ENCODE results near the gene CACNA1H. TPM values are rescaled to one million over a fixed set of nuclear protein-coding genes. Genes with fewer than 3 reads are reported as not detected.

Gene CACNA1H
- polyA plus RNA-seq, 1 experiment, result 0.37 TPM

GRCh38 chr16:1159325-1159972 lies 6.5 kb downstream of the CACNA1H start:
- TF ChIP-seq, protein P1, sequence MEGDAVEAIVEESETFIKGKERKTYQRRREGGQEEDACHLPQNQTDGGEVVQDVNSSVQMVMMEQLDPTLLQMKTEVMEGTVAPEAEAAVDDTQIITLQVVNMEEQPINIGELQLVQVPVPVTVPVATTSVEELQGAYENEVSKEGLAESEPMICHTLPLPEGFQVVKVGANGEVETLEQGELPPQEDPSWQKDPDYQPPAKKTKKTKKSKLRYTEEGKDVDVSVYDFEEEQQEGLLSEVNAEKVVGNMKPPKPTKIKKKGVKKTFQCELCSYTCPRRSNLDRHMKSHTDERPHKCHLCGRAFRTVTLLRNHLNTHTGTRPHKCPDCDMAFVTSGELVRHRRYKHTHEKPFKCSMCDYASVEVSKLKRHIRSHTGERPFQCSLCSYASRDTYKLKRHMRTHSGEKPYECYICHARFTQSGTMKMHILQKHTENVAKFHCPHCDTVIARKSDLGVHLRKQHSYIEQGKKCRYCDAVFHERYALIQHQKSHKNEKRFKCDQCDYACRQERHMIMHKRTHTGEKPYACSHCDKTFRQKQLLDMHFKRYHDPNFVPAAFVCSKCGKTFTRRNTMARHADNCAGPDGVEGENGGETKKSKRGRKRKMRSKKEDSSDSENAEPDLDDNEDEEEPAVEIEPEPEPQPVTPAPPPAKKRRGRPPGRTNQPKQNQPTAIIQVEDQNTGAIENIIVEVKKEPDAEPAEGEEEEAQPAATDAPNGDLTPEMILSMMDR (IDR thresholded peaks at IDR 0.05; ENCODE audit: insufficient read depth, low read depth, low read length), result no peak
- H3K36me3 ChIP-seq (ENCODE audit: control insufficient read depth, insufficient read depth, low read length), result no peaks in the 10 kb centered on the region
- peaks cover 3% of the 10 kb centered on the region for H3K27me3 ChIP-seq (ENCODE audit: control insufficient read depth, insufficient read depth, low read length)
- POLR2A ChIA-PET, result no interaction called here
- DNase-seq (ENCODE audit: low read depth), result no peak
- CTCF ChIA-PET, result no interaction called here
- H3K4me3 ChIP-seq (ENCODE audit: low read depth, low read length), result no peak overlapping the region

- no peak overlapping the region for H3K4me3 ChIP-seq (ENCODE audit: low read depth, low read length)
- CTCF ChIA-PET, result no interaction called here
- H3K36me3 ChIP-seq (ENCODE audit: control insufficient read depth, insufficient read depth, low read length), result no peaks in the 10 kb centered on the region
- no peak for DNase-seq (ENCODE audit: low read depth)
- TF ChIP-seq, protein P1 (IDR thresholded peaks at IDR 0.05; ENCODE audit: insufficient read depth, low read depth, low read length), result no peak
- POLR2A ChIA-PET, result no interaction called here
- no peaks in the 10 kb centered on the region for H3K27me3 ChIP-seq (ENCODE audit: control insufficient read depth, insufficient read depth, low read length)
Measured at GRCh38 chr16:1159973-1160772, 7.3 kb downstream of the CACNA1H start.

DNA sequence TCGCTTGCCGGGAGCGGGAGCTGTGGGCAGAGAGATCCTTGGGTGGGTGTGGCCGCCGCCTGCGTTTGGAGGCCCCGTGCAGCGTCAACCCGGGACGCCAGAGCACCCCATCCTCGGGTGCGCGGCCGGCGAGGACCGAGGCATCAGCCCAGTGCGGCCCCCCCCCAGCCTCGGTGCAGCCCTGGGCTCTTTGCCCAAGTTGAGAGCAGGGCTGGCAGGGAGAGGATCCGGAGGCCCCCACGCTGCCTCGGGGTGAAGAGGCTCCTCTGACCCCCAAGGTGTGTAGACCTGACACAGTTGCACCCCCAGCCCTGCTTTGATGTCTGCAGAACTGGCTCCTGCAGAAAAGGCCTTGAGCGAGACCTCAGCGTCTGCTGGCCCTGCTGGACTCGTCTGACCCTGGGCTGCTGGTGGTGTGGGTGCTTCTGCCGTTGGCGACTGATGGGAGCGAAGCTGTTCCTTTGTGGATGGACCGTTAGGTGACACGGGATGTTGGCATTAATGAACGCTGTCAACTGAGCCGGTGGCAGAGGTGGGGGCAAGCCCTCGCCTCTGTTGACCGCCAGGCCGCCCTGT lies 8.0 kb downstream of the CACNA1H start:
- no peak for DNase-seq (ENCODE audit: low read depth)
- no peaks in the 10 kb centered on the region for H3K27me3 ChIP-seq (ENCODE audit: control insufficient read depth, insufficient read depth, low read length)
- no peak overlapping the region for H3K4me3 ChIP-seq (ENCODE audit: low read depth, low read length)
- CTCF ChIA-PET, result no interaction called here
- TF ChIP-seq, protein P1 (IDR thresholded peaks at IDR 0.05; ENCODE audit: insufficient read depth, low read depth, low read length), result no peak
- no peaks in the 10 kb centered on the region for H3K36me3 ChIP-seq (ENCODE audit: control insufficient read depth, insufficient read depth, low read length)
- POLR2A ChIA-PET, result no interaction called here

- ChIA-PET CTCF (no interaction called here), POLR2A (no interaction called here)
- Histone ChIP-seq H3K27me3 (ENCODE audit: control insufficient read depth, insufficient read depth, low read length) (no peaks in the 10 kb centered on the region), H3K4me3 (ENCODE audit: low read depth, low read length) (no peak overlapping the region), H3K36me3 (ENCODE audit: control insufficient read depth, insufficient read depth, low read length) (no peaks in the 10 kb centered on the region)
- DNase-seq (ENCODE audit: low read depth), result no peak
- TF ChIP-seq, protein P1 (IDR thresholded peaks at IDR 0.05; ENCODE audit: insufficient read depth, low read depth, low read length), result no peak
Measured at GRCh38 chr16:1162701-1163566, 10.0 kb downstream of the CACNA1H start.
